Measurements from ENCODE around the gene MYL3.
A peak's percentile ranks its signal among the peaks of the same experiment; 100 is the strongest.
"Not testable (repeated sequence)": the region's sequence is repeated elsewhere in the genome, so short reads cannot be mapped to it uniquely, and the experiment has no call there.

Gene MYL3

GRCh38 chr3:46863261-46863782 is at the start of gene MYL3:
MYL3 (minus strand) TSS chr3:46863444; CDS start chr3:46863390, 54 bp downstream.
- Histone ChIP-seq H3K4me3 (no peak within 1 kb of the TSS), H3K4me1 (no peaks in the 10 kb centered on the region), H3K9me3 (no peaks in the 10 kb centered on the region), H3K36me3 (replicated peaks) (no peaks in the 10 kb centered on the region), H3K27me3 (ENCODE audit: low read depth) (no peaks in the 10 kb centered on the region)
- in situ Hi-C loops (cut with MboI; ENCODE audit: low sequenced_read_pairs) = no loop called here
- DNase-seq (ENCODE audit: low spot score in 2 of 2) = no peak

DNA sequence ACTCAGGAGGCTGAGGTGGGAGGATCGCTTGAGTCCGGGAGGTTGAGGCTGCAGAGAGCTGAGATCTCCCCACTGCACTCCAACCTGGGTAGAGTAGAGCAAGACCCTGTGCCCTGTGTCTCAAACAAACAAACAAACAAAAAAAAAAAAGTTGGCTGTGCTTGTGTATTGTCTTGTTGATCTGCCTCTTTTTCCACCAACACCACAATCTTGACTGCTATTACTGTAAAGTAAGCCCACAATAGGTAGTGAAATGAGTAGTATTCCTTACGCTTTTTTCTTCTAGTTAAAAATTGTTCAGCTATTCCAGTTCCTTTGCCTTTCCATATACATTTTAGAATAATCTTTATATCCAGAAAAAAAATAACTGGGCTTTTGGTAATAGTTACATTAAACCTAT is 49.7 kb upstream of the MYL3 start:
- no peaks in the 10 kb centered on the region for H3K27me3 ChIP-seq (ENCODE audit: low read depth)
- H3K4me3 ChIP-seq = no peak overlapping the region
- peaks cover 9% of the 10 kb centered on the region; the same call in 1 of the 2 replicates for H3K36me3 ChIP-seq (replicated peaks)
- DNase-seq (ENCODE audit: low spot score in 2 of 2) = no peak
- no peaks in the 10 kb centered on the region for H3K4me1 ChIP-seq
- no peaks in the 10 kb centered on the region; the same call in 1 of the 2 replicates for H3K9me3 ChIP-seq
- in situ Hi-C loops (cut with MboI; ENCODE audit: low sequenced_read_pairs) = loop anchor here (25.0 kb wide), 1 partner anchor 449 kb away; no protein-coding TSS in a partner anchor

DNA sequence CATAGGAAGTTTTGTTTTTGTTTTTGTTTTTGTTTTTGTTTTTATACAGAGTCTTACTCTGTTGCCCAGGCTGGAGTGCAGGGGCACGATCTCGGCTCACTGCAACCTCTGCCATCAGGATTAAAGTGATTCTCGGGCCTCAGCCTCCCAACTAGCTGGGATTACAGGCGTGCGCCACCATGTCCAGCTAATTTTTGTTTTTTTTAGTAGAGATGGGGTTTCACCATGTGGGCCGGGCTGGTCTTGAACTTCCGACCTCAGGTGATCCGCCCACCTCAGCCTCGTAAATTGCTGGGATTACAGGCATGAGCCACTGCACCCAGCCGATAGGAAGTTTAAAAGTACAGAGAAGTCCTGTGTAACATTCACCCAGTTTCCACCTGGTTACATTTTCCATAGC is 47.7 kb upstream of the MYL3 start:
- in situ Hi-C loops (cut with MboI; ENCODE audit: low sequenced_read_pairs) = loop anchor here (25.0 kb wide), 1 partner anchor 451 kb away; no protein-coding TSS in a partner anchor
- H3K4me1 ChIP-seq; H3K4me3 ChIP-seq; H3K27me3 ChIP-seq (ENCODE audit: low read depth); H3K9me3 ChIP-seq; DNase-seq (ENCODE audit: low spot score in 2 of 2); H3K36me3 ChIP-seq (replicated peaks): not testable (repeated sequence)

GRCh38 chr3:46910166-46910760 is 47.0 kb upstream of the MYL3 start:
- in situ Hi-C loops (cut with MboI; ENCODE audit: low sequenced_read_pairs) = loop anchor here (25.0 kb wide), 1 partner anchor 452 kb away; no protein-coding TSS in a partner anchor
- Histone ChIP-seq H3K4me3 (no peak overlapping the region), H3K27me3 (ENCODE audit: low read depth) (no peaks in the 10 kb centered on the region), H3K4me1 (no peaks in the 10 kb centered on the region), H3K36me3 (replicated peaks) (no peaks in the 10 kb centered on the region), H3K9me3 (no peaks in the 10 kb centered on the region)
- no peak for DNase-seq (ENCODE audit: low spot score in 2 of 2)

- in situ Hi-C loops (cut with MboI; ENCODE audit: low sequenced_read_pairs) = loop anchor here (25.0 kb wide), 1 partner anchor 453 kb away; no protein-coding TSS in a partner anchor
- Histone ChIP-seq H3K4me1 (no peaks in the 10 kb centered on the region), H3K27me3 (ENCODE audit: low read depth) (no peaks in the 10 kb centered on the region), H3K36me3 (replicated peaks) (no peaks in the 10 kb centered on the region), H3K4me3 (no peak overlapping the region), H3K9me3 (no peaks in the 10 kb centered on the region)
- DNase-seq (ENCODE audit: low spot score in 2 of 2) = peak; percentile 74 to 92
Observed at GRCh38 chr3:46909535-46910161, 46.4 kb upstream of the MYL3 start.

DNA sequence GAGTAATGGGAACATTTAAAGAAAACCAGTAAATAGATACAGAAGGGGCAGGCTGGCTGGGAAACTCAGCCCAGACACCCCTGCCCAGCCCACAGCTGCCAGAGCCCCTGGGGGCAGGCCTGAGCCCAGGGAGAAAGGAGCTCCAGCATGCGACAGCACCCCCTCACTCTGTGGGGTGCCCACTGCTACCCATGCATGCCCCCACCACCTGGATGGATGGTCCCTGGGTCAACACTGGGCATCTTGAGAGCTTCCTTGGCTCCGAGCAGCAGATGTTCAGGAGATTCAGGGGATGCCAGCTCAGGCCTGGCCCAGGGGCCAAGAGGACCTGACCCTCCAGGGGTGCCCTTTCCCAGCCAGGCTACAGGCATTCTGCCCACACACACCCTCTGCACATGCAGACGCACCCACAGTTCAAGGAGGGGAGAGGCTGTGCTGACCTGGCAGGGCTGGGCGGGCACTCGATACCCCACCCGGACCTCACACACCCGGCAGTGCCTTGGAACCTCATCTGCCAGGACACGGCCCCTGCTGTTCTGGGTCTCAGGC is 45.8 kb upstream of the MYL3 start:
- Histone ChIP-seq H3K4me3 (no peak overlapping the region), H3K9me3 (no peaks in the 10 kb centered on the region), H3K27me3 (ENCODE audit: low read depth) (no peaks in the 10 kb centered on the region), H3K4me1 (no peaks in the 10 kb centered on the region), H3K36me3 (replicated peaks) (no peaks in the 10 kb centered on the region)
- DNase-seq (ENCODE audit: low spot score in 2 of 2) = no peak
- in situ Hi-C loops (cut with MboI; ENCODE audit: low sequenced_read_pairs) = loop anchor here (25.0 kb wide), 1 partner anchor 453 kb away; no protein-coding TSS in a partner anchor

- Histone ChIP-seq H3K36me3 (replicated peaks) (no peaks in the 10 kb centered on the region), H3K4me1 (no peaks in the 10 kb centered on the region), H3K9me3 (no peaks in the 10 kb centered on the region), H3K4me3 (no peak overlapping the region), H3K27me3 (ENCODE audit: low read depth) (no peaks in the 10 kb centered on the region)
- no peak for DNase-seq (ENCODE audit: low spot score in 2 of 2)
- in situ Hi-C loops (cut with MboI; ENCODE audit: low sequenced_read_pairs) = loop anchor here (25.0 kb wide), 1 partner anchor 454 kb away; no protein-coding TSS in a partner anchor
Observed at GRCh38 chr3:46908294-46908985, 45.2 kb upstream of the MYL3 start.

DNA sequence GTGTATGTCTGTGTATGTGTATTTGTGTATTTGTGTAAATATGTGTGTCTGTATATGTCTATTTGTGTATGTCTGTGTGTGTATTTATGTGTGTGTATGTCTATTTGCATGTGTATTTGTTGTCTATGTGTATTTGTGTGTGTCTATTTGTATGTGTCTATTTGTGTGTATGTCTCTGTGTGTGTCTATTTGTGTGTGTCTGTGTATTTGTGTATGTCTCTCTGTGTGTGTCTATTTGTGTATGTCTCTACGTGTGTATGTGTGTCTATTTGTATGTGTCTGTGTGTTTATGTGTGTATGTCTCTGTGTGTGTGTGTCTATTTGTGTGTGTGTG is 44.7 kb upstream of the MYL3 start:
- no peaks in the 10 kb centered on the region for H3K27me3 ChIP-seq (ENCODE audit: low read depth)
- in situ Hi-C loops (cut with MboI; ENCODE audit: low sequenced_read_pairs) = loop anchor here (25.0 kb wide), 1 partner anchor 454 kb away; no protein-coding TSS in a partner anchor
- no peaks in the 10 kb centered on the region for H3K9me3 ChIP-seq
- no peak overlapping the region for H3K4me3 ChIP-seq
- H3K4me1 ChIP-seq = no peaks in the 10 kb centered on the region
- no peak for DNase-seq (ENCODE audit: low spot score in 2 of 2)
- H3K36me3 ChIP-seq (replicated peaks) = no peaks in the 10 kb centered on the region

GRCh38 chr3:46907271-46907670 is 44.0 kb upstream of the MYL3 start:
- H3K27me3 ChIP-seq (ENCODE audit: low read depth) = no peaks in the 10 kb centered on the region
- no peak overlapping the region for H3K4me3 ChIP-seq
- in situ Hi-C loops (cut with MboI; ENCODE audit: low sequenced_read_pairs) = loop anchor here (25.0 kb wide), 1 partner anchor 455 kb away; no protein-coding TSS in a partner anchor
- DNase-seq (ENCODE audit: low spot score in 2 of 2) = no peak
- no peaks in the 10 kb centered on the region for H3K4me1 ChIP-seq
- H3K36me3 ChIP-seq (replicated peaks) = no peaks in the 10 kb centered on the region
- H3K9me3 ChIP-seq = no peaks in the 10 kb centered on the region

- Histone ChIP-seq H3K9me3 (no peaks in the 10 kb centered on the region), H3K36me3 (replicated peaks) (no peaks in the 10 kb centered on the region), H3K27me3 (ENCODE audit: low read depth) (no peaks in the 10 kb centered on the region), H3K4me3 (no peak overlapping the region), H3K4me1 (no peaks in the 10 kb centered on the region)
- DNase-seq (ENCODE audit: low spot score in 2 of 2) = no peak
- in situ Hi-C loops (cut with MboI; ENCODE audit: low sequenced_read_pairs) = loop anchor here (25.0 kb wide), 1 partner anchor 456 kb away; no protein-coding TSS in a partner anchor
Observed at GRCh38 chr3:46906471-46907058, 43.3 kb upstream of the MYL3 start.

DNA sequence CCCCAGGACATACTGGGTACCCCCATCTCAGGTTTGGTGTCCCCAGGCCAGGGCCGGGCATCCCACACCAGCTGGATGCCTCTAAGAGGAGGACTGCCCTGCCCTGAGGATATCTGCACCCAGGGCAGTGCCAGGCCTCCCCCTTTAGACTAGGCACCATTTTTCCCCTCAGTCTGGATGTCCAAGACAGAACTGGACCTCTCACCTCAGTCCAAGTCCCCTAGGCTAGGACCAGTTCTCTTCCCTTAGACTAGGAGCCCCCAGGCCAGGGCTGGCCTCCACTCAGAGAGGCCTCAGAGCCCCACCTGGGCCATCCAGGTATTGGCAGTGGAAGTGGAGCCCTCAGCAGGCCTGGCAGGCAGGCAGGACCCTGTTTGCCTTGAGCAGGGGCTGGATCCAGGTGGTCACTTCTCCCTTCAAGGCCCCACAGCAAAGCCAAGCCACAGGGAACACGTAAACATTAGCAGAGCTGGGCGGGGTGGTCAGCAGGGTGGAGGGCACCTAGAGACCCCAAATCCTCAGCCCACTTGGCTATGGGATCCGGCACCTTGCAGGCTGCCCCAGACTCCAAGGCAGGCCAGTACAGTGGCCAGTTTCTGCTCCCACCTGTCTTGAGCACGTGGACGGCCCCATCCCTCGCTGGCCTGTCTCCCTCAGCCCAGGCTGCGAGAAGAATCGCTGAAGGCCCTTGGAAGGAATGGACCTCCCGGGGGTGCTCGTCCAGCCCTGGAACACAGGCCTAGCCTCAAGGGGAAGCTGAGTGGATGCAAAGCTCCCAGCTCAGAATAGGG is 42.6 kb upstream of the MYL3 start:
- Histone ChIP-seq H3K4me1 (no peaks in the 10 kb centered on the region), H3K9me3 (no peaks in the 10 kb centered on the region), H3K4me3 (no peak overlapping the region), H3K27me3 (ENCODE audit: low read depth) (no peaks in the 10 kb centered on the region), H3K36me3 (replicated peaks) (no peaks in the 10 kb centered on the region)
- DNase-seq (ENCODE audit: low spot score in 2 of 2) = no peak
- in situ Hi-C loops (cut with MboI; ENCODE audit: low sequenced_read_pairs) = loop anchor here (25.0 kb wide), 1 partner anchor 456 kb away; no protein-coding TSS in a partner anchor

DNA sequence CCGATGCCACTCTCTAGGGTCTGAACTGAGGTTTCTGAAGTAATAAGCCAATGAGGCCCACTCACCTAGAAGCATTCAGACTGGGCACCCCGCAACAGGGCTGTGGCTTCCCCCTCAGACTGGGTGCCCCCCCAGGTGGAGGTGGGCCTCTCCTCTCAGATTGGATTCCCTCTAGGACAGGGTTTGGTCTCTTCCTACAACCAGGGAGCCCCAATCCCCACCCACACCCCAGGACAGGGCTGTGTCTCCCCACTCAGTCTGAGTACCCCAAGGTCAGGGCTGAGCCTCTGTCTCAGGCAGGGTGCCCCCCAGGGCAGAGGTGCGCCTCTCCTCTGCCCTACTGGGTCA is 41.9 kb upstream of the MYL3 start:
- in situ Hi-C loops (cut with MboI; ENCODE audit: low sequenced_read_pairs) = loop anchor here (25.0 kb wide), 1 partner anchor 457 kb away; no protein-coding TSS in a partner anchor
- no peaks in the 10 kb centered on the region for H3K36me3 ChIP-seq (replicated peaks)
- H3K4me1 ChIP-seq = no peaks in the 10 kb centered on the region
- no peaks in the 10 kb centered on the region for H3K27me3 ChIP-seq (ENCODE audit: low read depth)
- no peak for DNase-seq (ENCODE audit: low spot score in 2 of 2)
- H3K9me3 ChIP-seq = no peaks in the 10 kb centered on the region
- no peak overlapping the region for H3K4me3 ChIP-seq

Data from HAP-1 (cell line).